ENCODE data around the gene DOCK7. TPM values are rescaled to one million over a fixed set of nuclear protein-coding genes. Genes with fewer than 3 reads are reported as not detected.
"Not testable (repeated sequence)": the region's sequence is repeated elsewhere in the genome, so short reads cannot be mapped to it uniquely, and the experiment has no call there.

DOCK7 gene
- polyA plus RNA-seq, 3 donors: 2.9 to 3.7 (median 3.5) TPM

- no peak overlapping the region for H3K9ac ChIP-seq (ENCODE audit: insufficient read depth, low read length, poor library complexity, severe bottlenecking)
Observed at GRCh38 chr1:62685431-62685859, 2.7 kb downstream of the DOCK7 start.

GRCh38 chr1:62682531-62682930, 5.7 kb downstream of the DOCK7 start:
- peaks cover 0 to 1% (median 0%) of the 10 kb centered on the region in 7 donors for H3K9me3 Mint-ChIP-seq
- peaks cover 2 to 8% (median 4%) of the 10 kb centered on the region in 3 donors for H3K27me3 Mint-ChIP-seq (ENCODE audit: low read depth in 3 of 3)
- TF ChIP-seq CTCF (IDR thresholded peaks at IDR 0.05): no peak
- H3K27ac Mint-ChIP-seq: no peak overlapping the region
- no peak overlapping the region for H2AFZ ChIP-seq (ENCODE audit: insufficient read depth, low read depth, low read length, poor library complexity, severe bottlenecking)
- H3K27ac ChIP-seq (ENCODE audit: low read depth in 1 of 2, low read length in 2 of 2): no peak overlapping the region
- H4K20me1 ChIP-seq (ENCODE audit: insufficient read depth, low read length): no peaks in the 10 kb centered on the region
- no peak overlapping the region for H3K4me3 Mint-ChIP-seq
- DNase-seq: no peak
- peaks cover 0 to 2% of the 10 kb centered on the region in 2 donors for H3K36me3 Mint-ChIP-seq
- H3K36me3 ChIP-seq (replicated peaks in 1 of 2; ENCODE audit: control insufficient read depth in 1 of 2, insufficient read depth in 2 of 2, low read length in 2 of 2): no peaks in the 10 kb centered on the region
- no peaks in the 10 kb centered on the region for H3K79me2 ChIP-seq (ENCODE audit: insufficient read depth, low read length)
- H3K27me3 ChIP-seq (ENCODE audit: control insufficient read depth in 2 of 2, insufficient read depth in 2 of 2, low read length in 2 of 2): peaks cover 0 to 3% of the 10 kb centered on the region in 2 donors
- H3K4me1 Mint-ChIP-seq: peaks cover 18% of the 10 kb centered on the region
- H3K9ac ChIP-seq (ENCODE audit: insufficient read depth, low read length, poor library complexity, severe bottlenecking): no peak overlapping the region
- intact Hi-C loops (cut with micrococcal nuclease): no loop called here
- no peaks in the 10 kb centered on the region for H3K9me3 ChIP-seq (replicated peaks in 1 of 2; ENCODE audit: control insufficient read depth in 1 of 2, insufficient read depth in 1 of 2, low read length in 2 of 2)
- peaks cover 4 to 6% of the 10 kb centered on the region in 2 donors for H3K4me1 ChIP-seq (ENCODE audit: control insufficient read depth in 1 of 2, insufficient read depth in 2 of 2, low read length in 2 of 2)
- no peak overlapping the region for H3K4me3 ChIP-seq (replicated peaks in 1 of 3; ENCODE audit: low read depth in 2 of 3, low read length in 3 of 3)
- H3K4me2 ChIP-seq (replicated peaks; ENCODE audit: extremely low read depth, low read length, poor library complexity, severe bottlenecking): no peak overlapping the region

More at GRCh38 chr1:62685431-62685859, 2.7 kb downstream of the DOCK7 start:
- intact Hi-C loops (cut with micrococcal nuclease): no loop called here
- no peak overlapping the region for H3K4me2 ChIP-seq (replicated peaks; ENCODE audit: extremely low read depth, low read length, poor library complexity, severe bottlenecking)
- no peak overlapping the region for H2AFZ ChIP-seq (ENCODE audit: insufficient read depth, low read depth, low read length, poor library complexity, severe bottlenecking)
- peaks cover 31% of the 10 kb centered on the region for H3K4me1 Mint-ChIP-seq
- no peaks in the 10 kb centered on the region for H3K79me2 ChIP-seq (ENCODE audit: insufficient read depth, low read length)
- H3K27me3 ChIP-seq (ENCODE audit: control insufficient read depth in 2 of 2, insufficient read depth in 2 of 2, low read length in 2 of 2): peaks cover 0 to 3% of the 10 kb centered on the region in 2 donors
- TF ChIP-seq CTCF (IDR thresholded peaks at IDR 0.05): no peak
- no peak for DNase-seq
- H4K20me1 ChIP-seq (ENCODE audit: insufficient read depth, low read length): no peaks in the 10 kb centered on the region
- H3K36me3 ChIP-seq (replicated peaks in 1 of 2; ENCODE audit: control insufficient read depth in 1 of 2, insufficient read depth in 2 of 2, low read length in 2 of 2): no peaks in the 10 kb centered on the region
- no peaks in the 10 kb centered on the region for H3K36me3 Mint-ChIP-seq
- H3K4me3 Mint-ChIP-seq: peak overlapping the region in 1 of 2 donors; percentile 27
- H3K9me3 ChIP-seq (replicated peaks in 1 of 2; ENCODE audit: control insufficient read depth in 1 of 2, insufficient read depth in 1 of 2, low read length in 2 of 2): no peaks in the 10 kb centered on the region
- H3K27ac Mint-ChIP-seq: peak overlapping the region in 1 of 7 donors; percentile 25
- no peaks in the 10 kb centered on the region for H3K9me3 Mint-ChIP-seq
- H3K4me3 ChIP-seq (replicated peaks in 1 of 3; ENCODE audit: low read depth in 2 of 3, low read length in 3 of 3): no peak overlapping the region
- 96% methylated on average over 3 of the region's 3 CpGs for WGBS (ENCODE audit: insufficient coverage)
- no peak overlapping the region for H3K27ac ChIP-seq (ENCODE audit: low read depth in 1 of 2, low read length in 2 of 2)
- peaks cover 8 to 17% of the 10 kb centered on the region in 2 donors for H3K4me1 ChIP-seq (ENCODE audit: control insufficient read depth in 1 of 2, insufficient read depth in 2 of 2, low read length in 2 of 2)
- peaks cover 2 to 8% (median 7%) of the 10 kb centered on the region in 3 donors for H3K27me3 Mint-ChIP-seq (ENCODE audit: low read depth in 3 of 3)

GRCh38 chr1:62680992-62681391, 7.2 kb downstream of the DOCK7 start:
- H3K36me3 ChIP-seq (replicated peaks in 1 of 2; ENCODE audit: control insufficient read depth in 1 of 2, insufficient read depth in 2 of 2, low read length in 2 of 2); H4K20me1 ChIP-seq (ENCODE audit: insufficient read depth, low read length); H3K4me3 ChIP-seq (replicated peaks in 1 of 3; ENCODE audit: low read depth in 2 of 3, low read length in 3 of 3); H3K9ac ChIP-seq (ENCODE audit: insufficient read depth, low read length, poor library complexity, severe bottlenecking); H3K9me3 ChIP-seq (replicated peaks in 1 of 2; ENCODE audit: control insufficient read depth in 1 of 2, insufficient read depth in 1 of 2, low read length in 2 of 2); H3K36me3 Mint-ChIP-seq; H3K4me1 ChIP-seq (ENCODE audit: control insufficient read depth in 1 of 2, insufficient read depth in 2 of 2, low read length in 2 of 2); H3K27me3 ChIP-seq (ENCODE audit: control insufficient read depth in 2 of 2, insufficient read depth in 2 of 2, low read length in 2 of 2); intact Hi-C loops (cut with micrococcal nuclease); DNase-seq; H3K9me3 Mint-ChIP-seq; H3K27ac ChIP-seq (ENCODE audit: low read depth in 1 of 2, low read length in 2 of 2); H3K27me3 Mint-ChIP-seq (ENCODE audit: low read depth in 3 of 3); H3K79me2 ChIP-seq (ENCODE audit: insufficient read depth, low read length); H3K27ac Mint-ChIP-seq; H3K4me3 Mint-ChIP-seq; H3K4me2 ChIP-seq (replicated peaks; ENCODE audit: extremely low read depth, low read length, poor library complexity, severe bottlenecking); H2AFZ ChIP-seq (ENCODE audit: insufficient read depth, low read depth, low read length, poor library complexity, severe bottlenecking): not testable (repeated sequence)
- WGBS (ENCODE audit: insufficient coverage): no CpG with 5 or more reads among the region's 2 CpGs
- peaks cover 23% of the 10 kb centered on the region for H3K4me1 Mint-ChIP-seq

All from CD14-positive monocyte (primary cell).